Raji (cell line): ENCODE measurements around the gene EMCN.

ENCODE experiments used
- POLR2A ChIP-seq: IDR thresholded peaks from 2 replicates; pipeline ENCODE4 v1.6.1; 2011; ENCODE audit warnings: low read depth, low read length, control low read depth; ENCODE audit not compliant: insufficient read depth

Gene EMCN

GRCh38 chr4:100517864-100518341, at the start of gene EMCN:
Gene EMCN (minus strand): TSS chr4:100518022. CDS start chr4:100517914, 108 bp downstream.
- TF ChIP-seq POLR2A: no peak

GRCh38 chr4:100566396-100566795, 48.6 kb upstream of the EMCN start:
- no peak for TF ChIP-seq POLR2A

GRCh38 chr4:100557306-100557705, 39.5 kb upstream of the EMCN start:
- no peak for TF ChIP-seq POLR2A

GRCh38 chr4:100555611-100556337, 38.0 kb upstream of the EMCN start:
- TF ChIP-seq POLR2A: no peak

- no peak for TF ChIP-seq POLR2A
Measured at GRCh38 chr4:100548200-100548560, 30.4 kb upstream of the EMCN start.

- no peak for TF ChIP-seq POLR2A
Measured at GRCh38 chr4:100547541-100548199, 29.8 kb upstream of the EMCN start.

GRCh38 chr4:100545427-100545826, 27.6 kb upstream of the EMCN start:
- no peak for TF ChIP-seq POLR2A

- no peak for TF ChIP-seq POLR2A
Measured at GRCh38 chr4:100540131-100540530, 22.3 kb upstream of the EMCN start.

- TF ChIP-seq POLR2A: no peak
Measured at GRCh38 chr4:100539706-100540105, 21.9 kb upstream of the EMCN start.

DNA sequence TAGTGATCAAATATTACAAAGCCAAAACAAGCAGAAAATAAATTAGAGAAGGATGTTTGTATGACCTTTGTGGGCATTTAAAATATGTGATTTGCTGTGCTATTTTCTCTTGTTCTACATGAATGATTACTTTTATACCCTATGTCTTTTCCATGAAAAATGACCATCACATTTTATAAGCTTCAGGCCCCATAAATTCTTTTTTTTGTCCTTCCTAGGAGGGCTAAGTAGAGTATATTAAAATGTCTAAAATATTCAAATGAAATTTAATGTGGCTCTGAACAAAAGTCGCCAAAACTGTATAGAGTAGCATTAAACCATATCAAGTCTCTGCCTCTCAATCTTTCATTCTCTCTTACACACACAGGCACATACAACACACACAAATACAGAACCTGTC, 15.9 kb upstream of the EMCN start:
- no peak for TF ChIP-seq POLR2A

GRCh38 chr4:100525686-100526085, 7.9 kb upstream of the EMCN start:
- TF ChIP-seq POLR2A: no peak

GRCh38 chr4:100519205-100519604, 1.4 kb upstream of the EMCN start:
- TF ChIP-seq POLR2A: no peak

DNA sequence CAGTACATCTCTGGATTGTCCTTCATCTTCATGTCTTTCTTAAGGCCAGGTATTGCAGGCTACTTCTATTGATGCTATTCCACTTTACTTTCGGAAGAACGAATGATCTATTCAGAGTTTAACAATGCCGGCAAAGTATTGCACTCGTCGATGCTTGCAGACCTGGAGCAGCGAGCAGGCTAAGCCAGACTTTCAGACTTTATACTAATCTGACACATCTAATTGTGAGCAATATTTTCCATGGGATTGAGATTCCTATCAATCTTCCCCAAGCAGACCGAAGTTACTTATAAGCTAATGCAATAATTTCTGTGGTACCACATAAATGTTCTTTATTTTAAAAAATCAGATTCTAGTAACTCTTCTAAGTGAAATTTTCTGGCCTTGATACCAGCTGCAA, 1.6 kb downstream of the EMCN start:
- TF ChIP-seq POLR2A: no peak

- TF ChIP-seq POLR2A: no peak
Measured at GRCh38 chr4:100511896-100512295, 5.9 kb downstream of the EMCN start.

GRCh38 chr4:100510551-100510950, 7.3 kb downstream of the EMCN start:
- no peak for TF ChIP-seq POLR2A

- no peak for TF ChIP-seq POLR2A
Measured at GRCh38 chr4:100509386-100509785, 8.4 kb downstream of the EMCN start.
